IMR-90 (cell line): ENCODE results near the gene CDH23. TPM values are rescaled to one million over a fixed set of nuclear protein-coding genes. Genes with fewer than 3 reads are reported as not detected.

Source experiments
- ATAC-seq: fragments of 200-7000 bp; cut with Tn5 transposase; 2 replicates; pipeline ENCODE4 v1.9.1; 2020; ENCODE audit warnings: low read depth, mild to moderate bottlenecking, moderate library complexity
- BruUV-seq: library from RNA; stranded (reverse); fragments of 400-500 nt; replicated peaks from 2 replicates; lab custom pipeline; 2021; lab: Mats Ljungman, UMichigan
- CTCF ChIA-PET: fragments of 300-600 bp; formaldehyde crosslinking; extraction: SDS; loops from one replicate; lab custom pipeline; 2021; ENCODE audit warnings: antibody characterized with exemption; lab: Yijun Ruan, JAX
- POLR2A ChIA-PET: fragments of 300-600 bp; sonication (Branson Sonifier 250); formaldehyde crosslinking; loops from one replicate; lab custom pipeline; 2022; ENCODE audit warnings: antibody characterized with exemption; ENCODE audit not compliant: unreplicated experiment; lab: Charles Lee
- DNase-seq: peaks from one replicate; pipeline ENCODE4 v3.0.0; 2013
- H2AFZ ChIP-seq: replicated peaks from 2 replicates; pipeline ENCODE3; 2013; ENCODE audit warnings: low read length, mild to moderate bottlenecking; ENCODE audit not compliant: poor library complexity
- H2AK5ac ChIP-seq: 2 replicates; pipeline ENCODE4 v1.6.1; 2013; ENCODE audit warnings: low read depth, low read length, inconsistent platforms
- H2AK9ac ChIP-seq: replicated peaks from 2 replicates; pipeline ENCODE3; 2013; ENCODE audit warnings: mild to moderate bottlenecking, low read depth, low read length, moderate library complexity; ENCODE audit not compliant: poor library complexity
- H2BK120ac ChIP-seq: 2 replicates; pipeline ENCODE4 v1.6.1; 2013; ENCODE audit warnings: low read depth, low read length, inconsistent platforms
- H2BK15ac ChIP-seq: 3 replicates; pipeline ENCODE4 v1.6.1; 2013; ENCODE audit warnings: low read depth, low read length, inconsistent platforms
- H2BK20ac ChIP-seq: 2 replicates; pipeline ENCODE4 v1.6.1; 2013; ENCODE audit warnings: low read depth, mild to moderate bottlenecking, inconsistent platforms, low read length, moderate library complexity
- H2BK5ac ChIP-seq: 2 replicates; pipeline ENCODE4 v1.6.1; 2013; ENCODE audit warnings: mild to moderate bottlenecking, low read depth, low read length, inconsistent platforms; ENCODE audit not compliant: poor library complexity, severe bottlenecking
- H3K14ac ChIP-seq: replicated peaks from 2 replicates; pipeline ENCODE4 v1.6.1; 2013; ENCODE audit warnings: low read depth, low read length, inconsistent platforms
- H3K18ac ChIP-seq: 2 replicates; pipeline ENCODE4 v1.6.1; 2013; ENCODE audit warnings: low read depth, low read length, control low read depth
- H3K23ac ChIP-seq: 2 replicates; pipeline ENCODE4 v1.6.1; 2013; ENCODE audit warnings: low read depth, low read length, inconsistent platforms
- H3K27ac ChIP-seq: 2 replicates; pipeline ENCODE4 v1.5.1; 2013; ENCODE audit warnings: mild to moderate bottlenecking, control low read depth, low read length; ENCODE audit not compliant: insufficient read depth
- H3K27me3 ChIP-seq: 2 replicates; pipeline ENCODE4 v1.6.1; 2013; ENCODE audit warnings: low read length; ENCODE audit not compliant: control insufficient read depth, insufficient read depth
- H3K36me3 ChIP-seq: 2 replicates; pipeline ENCODE4 v1.6.1; 2013; ENCODE audit warnings: low read length, mixed read lengths; ENCODE audit not compliant: control insufficient read depth, insufficient read depth
- H3K4ac ChIP-seq: 2 replicates; pipeline ENCODE4 v1.6.1; 2013; ENCODE audit warnings: low read depth, low read length, inconsistent platforms
- H3K4me1 ChIP-seq: 2 replicates; pipeline ENCODE4 v1.6.1; 2013; ENCODE audit warnings: low read length, mixed read lengths; ENCODE audit not compliant: control insufficient read depth, insufficient read depth
- H3K4me2 ChIP-seq: 2 replicates; pipeline ENCODE4 v1.6.1; 2013; ENCODE audit warnings: low read depth, mild to moderate bottlenecking, control low read depth, low read length, moderate library complexity
- H3K4me3 ChIP-seq: 2 replicates; pipeline ENCODE4 v1.5.1; 2013; ENCODE audit warnings: low read depth, mild to moderate bottlenecking, control low read depth, low read length, moderate library complexity; ENCODE audit not compliant: insufficient read depth
- H3K56ac ChIP-seq: 2 replicates; pipeline ENCODE4 v1.6.1; 2013; ENCODE audit warnings: low read length, inconsistent platforms; ENCODE audit not compliant: insufficient read depth; ENCODE audit errors: extremely low read depth
- H3K79me1 ChIP-seq, 2 experiments: 2 replicates each; pipeline ENCODE4 v1.6.1; 2013; ENCODE audit warnings: low read length in 2 of 2, inconsistent platforms in 1 of 2, low read depth in 1 of 2
- H3K9ac ChIP-seq: 2 replicates; pipeline ENCODE4 v1.6.1; 2013; ENCODE audit warnings: low read depth, low read length, control low read depth
- H3K9me1 ChIP-seq: 2 replicates; pipeline ENCODE4 v1.6.1; 2013; ENCODE audit warnings: low read length, inconsistent platforms; ENCODE audit not compliant: insufficient read depth
- H3K9me3 ChIP-seq: 2 replicates; pipeline ENCODE4 v1.6.1; 2013; ENCODE audit warnings: low read length; ENCODE audit not compliant: control insufficient read depth, insufficient read depth
- H4K20me1 ChIP-seq: 2 replicates; pipeline ENCODE4 v1.6.1; 2013; ENCODE audit warnings: low read length, inconsistent platforms; ENCODE audit not compliant: insufficient read depth
- H4K5ac ChIP-seq: 2 replicates; pipeline ENCODE4 v1.6.1; 2013; ENCODE audit warnings: mild to moderate bottlenecking, low read depth, low read length, control low read depth
- H4K8ac ChIP-seq, 2 experiments: 2 replicates each; pipeline ENCODE4 v1.6.1; 2013; ENCODE audit warnings: low read depth in 2 of 2, low read length in 2 of 2, control low read depth in 1 of 2, inconsistent platforms in 1 of 2
- H4K91ac ChIP-seq: 2 replicates; pipeline ENCODE4 v1.6.1; 2013; ENCODE audit warnings: low read depth, low read length, inconsistent platforms; ENCODE audit not compliant: insufficient read depth
- CHD1 ChIP-seq: IDR thresholded peaks from 2 replicates; pipeline ENCODE4 v1.6.1; 2012; ENCODE audit warnings: low read depth, low read length, improper control_type of control experiment
- MAZ ChIP-seq: IDR thresholded peaks from 2 replicates; pipeline ENCODE4 v1.6.1; 2012; ENCODE audit warnings: low read depth, mild to moderate bottlenecking, low read length, improper control_type of control experiment, moderate library complexity, borderline replicate concordance
- SMC3 ChIP-seq: fragments of 150-350 bp; IDR thresholded peaks from 2 replicates; pipeline ENCODE4 v1.6.1; 2016; ENCODE audit warnings: low read depth, mild to moderate bottlenecking, antibody characterized with exemption, low read length, moderate library complexity
- USF2 ChIP-seq: fragments of 150-350 bp; IDR thresholded peaks from 2 replicates; pipeline ENCODE4 v1.6.1; 2017; ENCODE audit warnings: mild to moderate bottlenecking, antibody characterized with exemption, low read length, low read depth
- WGBS, 2 experiments: methylation state at CpG; one replicate each; pipeline versions ENCODE4 v1.1.5 to v1.1.7; 2013; ENCODE audit warnings: missing lambda C conversion rate in 2 of 2; ENCODE audit not compliant: insufficient read length in 1 of 2; ENCODE audit errors: extremely low coverage in 2 of 2; 5-methylcytosine and 5-hydroxymethylcytosine counted together
- dilution Hi-C: fragments of 300-500 bp; cut with HindIII; formaldehyde crosslinking; loops from one replicate; pipeline ENCODE4 v1.14.3; 2018; ENCODE audit warnings: low sequenced_read_pairs; ENCODE audit not compliant: unreplicated experiment
- in situ Hi-C: fragments of 300-500 bp; cut with MboI; formaldehyde crosslinking; loops from 3 replicates; pipeline ENCODE4 v1.14.3; 2019; ENCODE audit warnings: low sequenced_read_pairs, inconsistent platforms, mixed read lengths
- intact Hi-C: fragments of 100-400 bp; cut with micrococcal nuclease; formaldehyde crosslinking; loops from 2 replicates; pipeline ENCODE4 v1.10.0; 2022
- polyA plus RNA-seq, 3 experiments: library from polyadenylated mRNA; depleted of rRNA; stranded (reverse); fragments of >200 nt; gene quantifications; 2 replicates each; pipeline ENCODE4 v1.2.3, GENCODE V29; 2012; ENCODE audit warnings: low replicate concordance in 1 of 3
- total RNA-seq: library from RNA; depleted of rRNA; stranded (reverse); fragments of >200 nt; gene quantifications from 2 replicates; pipeline ENCODE4 v1.2.3, GENCODE V29; 2012

The CDH23 gene
- total and polyA plus RNA-seq, 2 of the 4 experiments (the other 2 are of a cell fraction): under 0.01 to 0.03 TPM

DNA sequence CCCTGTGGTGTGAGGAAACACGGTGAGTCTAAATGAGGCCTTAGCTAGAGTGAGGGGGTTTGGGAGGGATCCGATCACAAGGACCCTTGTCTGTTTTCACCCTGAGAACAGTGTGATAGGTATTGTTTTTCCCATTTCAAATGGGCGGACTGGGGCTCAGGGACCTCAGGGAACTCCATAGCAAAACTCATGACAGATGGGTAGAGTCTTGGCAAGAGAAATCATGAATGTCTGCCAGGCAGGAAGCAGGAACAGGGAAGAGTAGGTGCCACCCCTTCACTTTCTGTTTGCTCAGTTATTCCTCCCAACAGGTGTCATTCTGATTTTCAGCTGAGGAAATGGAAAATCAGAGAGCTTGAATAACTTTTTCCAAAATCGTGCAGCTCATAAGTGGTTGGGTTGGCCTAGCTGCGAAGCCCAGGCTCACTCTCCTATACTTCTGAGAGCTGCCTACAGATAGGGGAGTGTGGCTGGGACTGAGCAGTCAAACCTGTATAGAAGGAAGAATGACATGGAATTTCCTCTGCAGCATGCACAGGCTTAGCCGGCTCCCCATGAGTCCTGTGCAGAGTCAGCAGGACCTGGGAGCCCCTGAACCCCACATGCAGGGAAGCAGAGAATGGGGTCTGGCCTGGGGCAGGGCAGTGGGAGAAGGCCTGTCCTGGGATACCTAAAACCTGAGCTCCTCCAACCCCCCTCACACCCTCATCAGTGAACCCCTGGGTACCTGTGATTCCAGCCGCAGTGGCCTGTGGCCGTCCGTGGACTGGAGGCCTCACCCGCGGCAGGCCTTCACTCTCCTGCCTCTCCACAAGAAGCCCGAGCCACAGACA, 340.5 kb downstream of the CDH23 start:
- TF ChIP-seq MAZ (no peak), CHD1 (no peak), SMC3 (no peak), USF2 (no peak)
- Histone ChIP-seq H3K36me3 (no peaks in the 10 kb centered on the region), H3K23ac (no peak overlapping the region), H2AFZ (no peak overlapping the region), H4K5ac (no peak overlapping the region), H3K27ac (no peak overlapping the region), H2BK20ac (no peak overlapping the region), H3K79me1 (no peaks in the 10 kb centered on the region), H2AK5ac (no peak overlapping the region), H4K91ac (no peak overlapping the region), H2BK5ac (no peak overlapping the region), H2AK9ac (no peak overlapping the region), H3K9me3 (no peaks in the 10 kb centered on the region; the same call in 1 of the 2 replicates), H4K20me1 (no peaks in the 10 kb centered on the region; the same call in 1 of the 2 replicates), H3K4me1 (peaks cover 2% of the 10 kb centered on the region; the same call in 1 of the 2 replicates), H2BK15ac (no peak overlapping the region), H3K18ac (no peak overlapping the region), H2BK120ac (no peak overlapping the region), H4K8ac (no peak overlapping the region), H3K4me3 (no peak overlapping the region), H3K56ac (no peak overlapping the region), H3K9ac (no peak overlapping the region), H3K27me3 (peaks cover 25% of the 10 kb centered on the region), H3K4me2 (no peak overlapping the region), H3K14ac (no peak overlapping the region), H3K9me1 (no peaks in the 10 kb centered on the region), H3K4ac (no peak overlapping the region)
- ATAC-seq (no peak), DNase-seq (no peak)
- dilution Hi-C loops: no loop called here
- ChIA-PET POLR2A (no interaction called here), CTCF (interaction anchor here (0.5 kb wide), 1 partner anchor 96 kb away, joined by 3 read pairs; no protein-coding TSS in a partner anchor)
- 87% methylated on average over 6 of the region's 12 CpGs; no CpG with 5 or more reads in 1 of the 2 experiments for WGBS, 2 experiments
- BruUV-seq: no TSS peak
- intact Hi-C loops: no loop called here
- in situ Hi-C loops: no loop called here
